ENCODE data around the gene FCAMR.

GRCh38 chr1:207014728-207015127 lies 44.5 kb upstream of the FCAMR start:
- TF ChIP-seq ZNF561 (tag by site-specific recombination; IDR thresholded peaks at IDR 0.05; ENCODE audit: borderline replicate concordance) (no peak), ZNF133 (tag by site-specific recombination; IDR thresholded peaks at IDR 0.05) (no peak), PBX3 (CRISPR knock-in tag; IDR thresholded peaks at IDR 0.05) (no peak), CTCF (tag by site-specific recombination; IDR thresholded peaks at IDR 0.05) (no peak), ZNF10 (tag by site-specific recombination; IDR thresholded peaks at IDR 0.05) (no peak), ZNF184 (tag by site-specific recombination; IDR thresholded peaks at IDR 0.05) (no peak), ZBTB10 (tag by site-specific recombination; IDR thresholded peaks at IDR 0.05) (no peak), ZNF660 (tag by site-specific recombination; IDR thresholded peaks at IDR 0.05) (no peak), YY1 (tag by site-specific recombination; IDR thresholded peaks at IDR 0.05) (no peak)

All from HEK293 (cell line).